Urinary bladder (tissue), 4 donors: ENCODE data around the gene RIPK3. TPM values are rescaled to one million over a fixed set of nuclear protein-coding genes. Genes with fewer than 3 reads are reported as not detected.
"Not testable (repeated sequence)": the region's sequence is repeated elsewhere in the genome, so short reads cannot be mapped to it uniquely, and the experiment has no call there.

Experiments used
- DNase-seq: peaks from one replicate; pipeline ENCODE4 v3.0.0-alpha.2; 2015; ENCODE audit errors: extremely low spot score
- H3K27ac ChIP-seq: one replicate; pipeline ENCODE4 v1.5.1; 2013; ENCODE audit warnings: low read depth, mild to moderate bottlenecking, moderate library complexity
- H3K36me3 ChIP-seq: one replicate; pipeline ENCODE4 v1.6.1; 2013; ENCODE audit warnings: mild to moderate bottlenecking, moderate library complexity; ENCODE audit not compliant: insufficient read depth
- H3K4me1 ChIP-seq: one replicate; pipeline ENCODE4 v1.6.1; 2013; ENCODE audit warnings: mild to moderate bottlenecking, moderate library complexity; ENCODE audit not compliant: insufficient read depth
- H3K4me3 ChIP-seq: one replicate; pipeline ENCODE4 v1.5.1; 2013; ENCODE audit warnings: low read depth, low read length
- WGBS: extraction: QIAGEN DNeasy Blood & Tissue Kit; methylation state at CpG from one replicate; pipeline ENCODE4 v1.1.7; 2013; 5-methylcytosine and 5-hydroxymethylcytosine counted together
- polyA plus RNA-seq: library from polyadenylated mRNA; stranded (reverse); fragments of 200-250 nt; gene quantifications from one replicate; pipeline ENCODE4 v1.2.3, GENCODE V29; 2013
- total RNA-seq: library from RNA; depleted of rRNA; stranded (reverse); fragments of >200 nt; gene quantifications from one replicate; pipeline ENCODE4 v1.2.3, GENCODE V29; 2014
- donor health status: healthy with polysubstance abuse.
- donor health status: healthy.

RIPK3 gene
- total and polyA plus RNA-seq, 2 donors = 4.4 to 7.8 TPM

DNA sequence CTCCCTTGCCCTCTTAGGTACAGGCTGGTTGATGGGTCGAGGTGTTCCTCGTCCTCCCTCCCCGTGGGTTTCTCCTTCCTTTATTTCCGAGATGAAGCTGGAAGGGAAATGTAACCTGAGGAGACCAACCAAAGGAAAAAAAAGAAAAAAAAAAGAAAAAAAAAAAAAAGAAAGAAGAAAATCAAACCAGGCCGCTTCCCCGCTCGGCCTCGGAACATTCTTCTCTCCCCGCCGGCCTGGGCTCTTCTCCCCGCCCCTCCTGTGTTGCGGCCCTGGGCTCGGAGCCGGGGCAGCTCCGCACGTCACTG, 26.6 kb upstream of the RIPK3 start:
- Histone ChIP-seq H3K27ac (peak overlapping the region; percentile 81), H3K4me3 (peak overlapping the region; percentile 23), H3K4me1 (no peaks in the 10 kb centered on the region), H3K36me3 (no peaks in the 10 kb centered on the region)
- no peak for DNase-seq
- 2% methylated on average over 16 of the region's 16 CpGs for WGBS

DNA sequence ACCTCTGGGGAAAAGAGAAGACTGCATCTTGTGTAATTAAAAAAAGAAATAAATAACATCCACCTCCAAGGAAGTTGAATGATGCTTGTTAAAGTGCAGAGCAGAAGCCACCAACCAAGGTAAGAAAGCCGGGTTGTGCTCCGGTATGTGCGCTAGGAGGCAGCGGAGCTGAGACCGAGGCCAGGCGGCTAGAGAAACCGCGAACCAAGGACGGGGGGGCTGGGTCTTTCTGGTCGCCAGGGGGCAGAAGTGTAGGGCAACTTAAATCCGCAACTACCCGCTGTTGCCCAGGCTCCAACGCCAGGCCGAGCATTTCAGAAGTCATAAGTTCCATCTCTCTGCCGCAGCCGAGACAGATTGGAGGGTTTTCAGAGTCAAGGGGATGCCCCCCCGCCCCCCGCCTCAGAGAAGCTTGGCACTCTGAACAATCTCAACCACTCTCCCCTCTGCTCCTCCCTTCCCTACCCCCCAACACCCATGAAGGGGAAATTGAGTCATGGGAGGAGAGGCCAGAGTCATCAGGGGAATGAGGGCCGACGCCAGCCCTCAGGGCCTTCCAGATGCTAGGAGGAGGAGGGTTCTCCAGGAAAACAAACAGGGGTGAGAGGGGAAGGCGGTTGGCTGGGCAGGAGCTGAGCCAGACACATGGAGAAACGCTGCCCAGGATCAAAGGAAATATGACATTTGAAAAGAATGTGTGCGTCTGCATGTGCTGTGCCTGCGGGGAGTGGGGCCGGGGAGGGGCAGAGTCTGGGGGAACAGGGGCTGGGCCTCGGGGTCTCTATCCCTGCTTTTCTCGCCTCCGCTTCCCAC, 26.0 kb upstream of the RIPK3 start:
- H3K27ac ChIP-seq = peak overlapping the region; percentile 81
- H3K36me3 ChIP-seq = no peaks in the 10 kb centered on the region
- H3K4me1 ChIP-seq = no peaks in the 10 kb centered on the region
- peak; percentile 81 for DNase-seq
- H3K4me3 ChIP-seq = peak overlapping the region; percentile 23
- WGBS = 4% methylated on average over 28 of the region's 28 CpGs

DNA sequence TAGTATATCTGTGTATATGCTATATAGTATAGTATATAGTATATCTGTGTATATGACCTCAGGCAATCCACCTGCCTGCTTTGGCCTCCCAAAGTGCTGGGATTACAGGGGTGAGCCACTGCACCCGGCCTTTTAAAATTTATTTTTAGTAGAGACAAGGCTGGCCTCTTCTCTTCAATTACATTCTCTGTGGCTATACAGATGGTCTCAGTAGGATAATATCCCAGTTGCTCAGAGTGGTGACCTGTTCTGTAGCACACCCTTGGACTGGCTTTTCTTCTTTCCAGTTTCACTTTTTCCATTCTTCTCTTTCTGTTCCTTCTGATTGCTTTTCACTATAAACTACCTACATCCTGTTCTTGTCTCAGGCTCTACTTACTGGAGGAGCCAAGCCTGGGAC, 25.1 kb upstream of the RIPK3 start:
- no peak overlapping the region for H3K4me3 ChIP-seq

DNA sequence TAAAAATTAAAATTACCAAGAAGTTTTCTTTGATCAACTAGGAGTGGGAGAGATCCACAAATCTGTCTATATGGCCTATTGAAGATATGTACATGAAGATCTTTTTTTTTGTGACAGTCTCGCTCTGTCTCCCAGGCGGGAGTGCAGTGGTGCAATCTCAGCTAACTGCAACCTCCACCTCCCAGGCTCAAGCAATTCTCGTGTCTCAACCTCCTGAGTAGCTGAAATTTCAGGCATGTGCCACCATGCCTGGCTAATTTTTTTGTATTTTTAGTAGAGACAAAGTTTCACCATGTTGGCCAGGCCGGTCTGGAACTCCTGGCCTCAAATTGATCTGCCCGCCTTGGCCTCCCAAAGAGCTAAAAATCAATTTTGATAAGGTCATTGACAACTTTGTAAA, 23.6 kb upstream of the RIPK3 start:
- no peaks in the 10 kb centered on the region for H3K36me3 ChIP-seq
- no peak for DNase-seq
- H3K4me3 ChIP-seq = no peak overlapping the region
- 89% methylated on average over 5 of the region's 5 CpGs for WGBS
- H3K27ac ChIP-seq = no peak overlapping the region
- H3K4me1 ChIP-seq = no peaks in the 10 kb centered on the region

More for the DNA sequence above, 25.1 kb upstream of the RIPK3 start:
- 52% methylated on average over 1 of the region's 1 CpG for WGBS
- Histone ChIP-seq H3K27ac (no peak overlapping the region), H3K36me3 (no peaks in the 10 kb centered on the region), H3K4me1 (no peaks in the 10 kb centered on the region)
- no peak for DNase-seq

DNA sequence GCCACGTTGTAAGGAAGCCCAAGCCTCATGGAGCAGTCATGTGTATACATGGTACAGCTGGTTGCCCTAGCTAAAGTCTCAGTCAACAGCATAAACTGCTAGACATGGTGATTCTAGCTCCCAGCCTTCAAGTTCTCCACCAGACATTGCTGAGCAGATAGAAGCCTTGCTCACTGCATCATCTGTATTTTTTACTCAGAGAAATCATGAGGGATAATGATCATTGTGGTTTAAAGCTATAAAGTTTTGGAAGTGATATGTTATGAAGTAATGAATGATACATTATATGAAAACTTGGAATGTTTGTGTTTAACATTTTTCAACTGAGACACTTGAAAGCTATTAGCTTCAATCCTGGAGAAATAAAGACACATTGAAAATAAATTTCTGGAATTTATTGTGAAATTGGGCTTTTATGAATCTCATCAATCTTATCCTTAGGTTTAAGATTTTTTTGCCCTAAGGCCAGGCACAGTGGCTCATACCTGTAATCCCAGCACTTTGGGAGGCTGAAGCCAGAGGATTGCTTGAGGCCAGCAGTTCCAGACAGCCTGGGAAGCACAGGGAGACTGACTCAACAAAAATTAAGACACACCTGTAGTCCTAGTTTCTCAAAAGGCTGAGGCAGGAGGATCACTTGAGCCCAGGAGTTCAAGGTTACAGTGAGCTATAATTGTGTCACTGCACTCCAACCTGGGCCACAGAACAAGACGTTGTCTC, 22.6 kb upstream of the RIPK3 start:
- no peak overlapping the region for H3K27ac ChIP-seq
- 39% methylated on average over 2 of the region's 2 CpGs for WGBS
- H3K36me3 ChIP-seq = no peaks in the 10 kb centered on the region
- no peak for DNase-seq
- no peak overlapping the region for H3K4me3 ChIP-seq
- no peaks in the 10 kb centered on the region for H3K4me1 ChIP-seq

DNA sequence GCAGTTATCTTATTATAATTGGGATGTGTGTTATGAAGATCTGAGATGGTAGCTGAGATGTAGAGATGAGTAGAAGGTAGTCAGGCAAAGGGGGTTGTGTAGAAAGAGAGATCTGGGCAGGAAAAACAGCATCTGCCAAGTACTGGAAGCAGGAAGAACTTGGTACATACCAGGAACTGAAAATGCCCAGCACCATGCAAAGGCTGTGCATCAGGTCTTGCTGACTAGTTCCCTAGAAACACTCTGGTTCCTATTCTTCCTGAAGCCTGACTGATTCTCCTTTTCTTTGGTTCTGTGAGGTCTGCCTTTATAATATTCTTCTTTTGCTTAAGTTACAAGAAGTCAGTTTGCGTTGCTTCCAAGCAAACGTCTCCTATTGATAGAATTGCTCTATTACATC, 21.5 kb upstream of the RIPK3 start:
- 56% methylated on average over 2 of the region's 2 CpGs for WGBS
- Histone ChIP-seq H3K36me3 (no peaks in the 10 kb centered on the region), H3K4me1 (no peaks in the 10 kb centered on the region), H3K27ac (no peak overlapping the region), H3K4me3 (no peak overlapping the region)
- DNase-seq = no peak

DNA sequence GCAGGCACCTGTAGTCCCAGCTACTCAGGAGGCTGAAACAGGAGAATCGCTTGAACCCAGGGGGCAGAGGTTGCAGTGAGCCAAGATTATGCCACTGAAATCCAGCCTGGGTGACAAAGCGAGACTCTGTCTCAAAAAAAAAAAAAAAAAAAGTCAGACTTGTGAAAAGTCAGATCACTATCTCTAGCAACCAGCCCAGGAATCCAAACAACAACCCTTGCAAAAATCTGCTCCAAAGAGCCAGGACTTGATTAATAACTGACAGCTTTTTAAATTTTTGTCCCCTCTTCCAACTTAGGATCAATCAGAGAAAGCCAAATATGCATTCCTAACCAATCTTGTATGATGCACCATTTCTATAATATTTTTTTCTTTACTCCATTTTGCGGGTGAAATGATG, 20.5 kb upstream of the RIPK3 start:
- DNase-seq = no peak
- Histone ChIP-seq H3K36me3 (no peaks in the 10 kb centered on the region), H3K4me3 (no peak overlapping the region), H3K4me1 (no peaks in the 10 kb centered on the region), H3K27ac (no peak overlapping the region)
- 93% methylated on average over 3 of the region's 3 CpGs for WGBS

DNA sequence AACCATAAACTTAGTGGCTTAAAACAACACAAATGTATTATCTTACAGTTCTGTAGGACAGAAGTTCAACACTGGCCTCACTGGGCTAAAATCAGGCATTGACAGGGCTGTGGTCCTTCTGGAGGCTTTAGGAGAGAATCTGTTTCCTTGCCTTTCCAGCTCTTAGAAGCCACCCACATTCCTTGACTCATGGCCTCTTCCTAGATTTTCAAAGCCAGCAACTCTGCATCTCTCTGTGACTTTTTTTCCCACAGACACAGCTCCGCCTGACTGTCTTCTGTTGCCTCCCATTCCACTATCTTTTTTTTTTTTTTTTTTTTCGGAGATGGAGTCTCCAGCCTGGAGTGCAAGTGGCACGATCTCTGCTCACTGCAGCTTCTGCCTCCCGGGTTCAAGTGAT, 16.4 kb upstream of the RIPK3 start:
- 93% methylated on average over 4 of the region's 4 CpGs for WGBS
- no peak overlapping the region for H3K27ac ChIP-seq
- H3K36me3 ChIP-seq = no peaks in the 10 kb centered on the region

DNA sequence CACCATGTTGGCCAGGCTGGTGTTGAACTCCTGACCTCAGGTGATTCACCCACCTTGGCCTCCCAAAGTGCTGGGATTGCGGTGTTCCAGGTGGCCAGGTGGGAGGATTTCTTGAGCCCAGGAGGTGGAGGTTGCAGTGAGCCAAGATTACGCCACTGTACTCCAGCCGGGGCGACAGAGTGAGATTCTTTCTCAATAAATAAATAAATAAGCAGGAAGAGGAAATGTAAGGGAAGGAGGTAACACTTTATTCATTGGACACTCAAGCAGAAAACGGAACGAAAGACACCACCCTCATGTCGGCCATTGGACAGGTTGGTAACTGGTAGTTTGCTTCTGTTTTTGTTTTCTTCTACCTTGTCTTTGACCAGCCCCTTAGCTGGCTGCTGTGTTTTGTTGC, 15.2 kb upstream of the RIPK3 start:
- DNase-seq = no peak
- no peak overlapping the region for H3K27ac ChIP-seq
- WGBS = 90% methylated on average over 7 of the region's 7 CpGs
- no peak overlapping the region for H3K4me3 ChIP-seq
- H3K4me1 ChIP-seq = no peaks in the 10 kb centered on the region
- H3K36me3 ChIP-seq = no peaks in the 10 kb centered on the region

More for the DNA sequence above, 16.4 kb upstream of the RIPK3 start:
- Histone ChIP-seq H3K4me3 (no peak overlapping the region), H3K4me1 (no peaks in the 10 kb centered on the region)
- no peak for DNase-seq

DNA sequence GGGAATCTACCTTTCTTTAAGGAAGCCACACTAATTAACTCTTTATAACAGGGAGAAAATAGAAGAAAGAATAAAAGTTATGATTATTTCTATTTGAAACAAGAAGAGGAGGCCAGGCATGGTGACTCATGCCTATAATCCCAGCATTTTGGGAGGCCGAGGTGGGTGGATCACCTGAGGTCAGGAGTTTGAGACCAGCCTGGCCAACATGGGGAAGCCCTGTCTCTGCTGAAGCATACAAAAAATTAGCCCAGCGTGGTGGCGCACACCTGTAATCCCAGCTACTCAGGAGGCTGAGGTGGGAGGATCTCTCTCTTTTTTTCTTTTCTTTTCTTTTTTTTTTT, 14.7 kb upstream of the RIPK3 start:
- H3K4me1 ChIP-seq, DNase-seq, H3K27ac ChIP-seq, H3K36me3 ChIP-seq, H3K4me3 ChIP-seq: not testable (repeated sequence)
- 75% methylated on average over 3 of the region's 3 CpGs for WGBS

DNA sequence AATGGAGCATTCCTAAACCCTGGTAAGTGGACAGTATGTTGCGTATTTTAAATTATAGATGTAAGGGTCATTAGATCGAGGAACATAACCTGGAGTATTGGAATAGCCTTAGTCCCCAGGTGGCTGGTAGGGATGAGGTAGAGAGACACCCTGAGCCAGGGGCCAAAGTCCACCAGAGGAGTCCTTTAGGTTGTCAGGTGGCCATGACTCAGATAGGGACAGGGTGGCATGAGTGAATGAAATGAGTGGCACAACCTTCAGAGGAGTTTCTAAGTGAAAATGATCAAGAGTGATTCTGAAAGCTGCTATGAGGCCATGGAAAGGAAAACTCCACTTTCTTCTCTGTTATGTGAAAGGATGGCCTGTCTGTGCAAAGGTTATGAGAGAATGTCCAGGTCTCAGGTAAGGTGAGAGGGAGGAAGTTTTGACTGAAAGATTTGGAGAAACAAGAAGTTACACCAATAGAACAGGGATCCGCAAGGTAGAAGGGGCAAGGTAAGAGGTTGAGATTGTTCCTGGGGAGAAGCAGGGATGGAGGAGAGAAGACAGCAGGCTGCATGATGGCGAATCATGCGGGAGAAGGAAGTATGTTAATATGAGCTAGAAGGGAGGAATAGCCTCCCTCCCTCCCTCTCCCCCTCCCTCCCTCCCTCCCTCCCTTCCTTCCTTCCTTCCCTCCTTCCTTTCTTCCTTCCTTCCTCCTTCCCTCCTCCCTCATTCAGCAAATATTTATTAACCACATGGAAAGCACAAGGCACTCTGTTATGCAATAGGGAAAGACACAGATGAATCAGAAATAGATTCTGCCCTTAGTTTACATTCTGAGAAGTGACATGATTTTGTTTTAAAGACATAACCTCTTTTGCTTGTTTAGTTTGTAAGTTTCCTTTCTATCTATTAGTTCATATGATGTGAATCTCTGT, 14.0 kb upstream of the RIPK3 start:
- H3K4me1 ChIP-seq = no peaks in the 10 kb centered on the region
- no peaks in the 10 kb centered on the region for H3K36me3 ChIP-seq
- H3K4me3 ChIP-seq = no peak overlapping the region
- 62% methylated on average over 5 of the region's 5 CpGs for WGBS
- DNase-seq = no peak
- H3K27ac ChIP-seq = no peak overlapping the region

DNA sequence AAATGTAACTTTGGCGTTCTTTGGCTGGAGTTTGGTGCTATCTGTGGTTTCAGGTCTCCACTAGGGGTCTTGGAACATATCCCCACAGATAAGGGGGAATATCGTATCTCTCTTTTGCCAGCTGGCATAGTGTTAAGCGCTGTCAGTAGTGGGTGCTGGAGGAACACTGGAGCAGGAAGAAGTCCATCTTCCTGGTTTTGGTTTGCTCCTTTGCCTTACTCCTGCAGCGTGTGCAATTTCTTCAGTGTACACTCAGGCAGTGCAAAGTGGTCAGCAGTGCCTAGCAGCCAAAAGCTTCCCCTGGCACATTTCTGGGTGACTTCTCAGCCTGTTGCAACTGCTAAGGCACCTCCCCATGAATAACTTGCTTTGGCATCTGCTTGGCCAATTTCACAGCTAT, 11.7 kb upstream of the RIPK3 start:
- H3K36me3 ChIP-seq = no peaks in the 10 kb centered on the region
- WGBS = 13% methylated on average over 4 of the region's 4 CpGs
- no peak overlapping the region for H3K27ac ChIP-seq
- no peaks in the 10 kb centered on the region for H3K4me1 ChIP-seq
- no peak for DNase-seq
- no peak overlapping the region for H3K4me3 ChIP-seq

DNA sequence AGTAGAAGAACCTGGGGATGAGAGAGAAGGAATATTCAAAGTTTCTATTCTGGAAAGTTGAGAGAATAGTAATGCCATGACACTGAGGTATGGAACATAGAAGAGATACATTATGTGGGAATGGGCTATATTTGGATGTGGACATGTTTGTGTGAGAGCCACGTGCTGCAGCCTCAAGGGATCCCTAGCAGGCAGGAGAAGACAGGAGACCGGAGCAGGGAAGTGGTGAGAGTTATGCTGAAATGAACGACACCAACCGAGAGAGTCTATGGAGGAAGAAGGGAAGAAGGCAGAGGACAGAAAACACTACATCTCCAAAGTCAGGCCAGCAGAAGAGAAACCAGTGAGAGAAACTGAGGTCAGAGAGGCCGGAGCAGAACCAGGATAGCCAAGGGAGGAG, 10.0 kb upstream of the RIPK3 start:
- no peaks in the 10 kb centered on the region for H3K4me1 ChIP-seq
- WGBS = 70% methylated on average over 5 of the region's 5 CpGs

DNA sequence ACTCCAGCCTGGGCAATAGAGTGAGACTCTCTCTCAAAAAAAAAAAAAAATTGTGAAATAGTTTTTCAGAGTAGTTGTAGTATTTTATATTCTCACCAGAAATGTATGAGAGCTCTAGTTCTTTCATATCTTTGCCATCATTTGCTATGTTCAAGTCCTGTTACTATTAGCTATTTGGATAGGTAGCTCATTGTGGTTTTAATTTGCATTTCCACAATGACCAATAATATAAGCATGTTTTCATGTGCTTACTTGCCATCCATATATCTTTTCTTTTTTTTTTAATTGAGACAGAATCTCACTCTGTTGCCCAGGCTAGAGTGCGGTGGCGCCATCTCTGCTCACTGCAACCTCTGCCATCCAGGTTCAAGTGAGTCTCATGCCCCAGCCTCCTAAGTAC, 8.4 kb upstream of the RIPK3 start:
- 96% methylated on average over 2 of the region's 2 CpGs for WGBS
- no peak overlapping the region for H3K4me3 ChIP-seq

More for the DNA sequence above, 10.0 kb upstream of the RIPK3 start:
- DNase-seq = no peak
- H3K27ac ChIP-seq = no peak overlapping the region
- H3K36me3 ChIP-seq = no peaks in the 10 kb centered on the region
- H3K4me3 ChIP-seq = no peak overlapping the region

More for the DNA sequence above, 8.4 kb upstream of the RIPK3 start:
- Histone ChIP-seq H3K4me1 (no peaks in the 10 kb centered on the region), H3K36me3 (no peaks in the 10 kb centered on the region), H3K27ac (no peak overlapping the region)
- DNase-seq = no peak
